Calu3 (cell line): ENCODE measurements around the gene ATG101. TPM values are rescaled to one million over a fixed set of nuclear protein-coding genes. Genes with fewer than 3 reads are reported as not detected.
"Not testable (repeated sequence)": the region's sequence is repeated elsewhere in the genome, so short reads cannot be mapped to it uniquely, and the experiment has no call there.

Source experiments
- BruUV-seq: library from RNA; stranded (reverse); fragments of 400-500 nt; replicated peaks from 2 replicates; lab custom pipeline; 2021; lab: Mats Ljungman, UMichigan
- CTCF ChIA-PET: fragments of 300-600 bp; sonication (Branson Sonifier 250); formaldehyde crosslinking; loops from one replicate; lab custom pipeline; 2022; ENCODE audit warnings: antibody characterized with exemption; lab: Charles Lee
- DNase-seq: peaks from one replicate; pipeline ENCODE4 v3.0.0; 2022
- H3K27ac Mint-ChIP-seq: one replicate; pipeline ENCODE4 v1.8.0; 2022; ENCODE audit warnings: mixed read lengths; ENCODE audit not compliant: unreplicated experiment
- H3K27me3 Mint-ChIP-seq: one replicate; pipeline ENCODE4 v1.8.0; 2022; ENCODE audit warnings: mixed read lengths; ENCODE audit not compliant: unreplicated experiment
- H3K36me3 Mint-ChIP-seq: one replicate; pipeline ENCODE4 v1.8.0; 2022; ENCODE audit warnings: mild to moderate bottlenecking, moderate library complexity, mixed read lengths; ENCODE audit not compliant: insufficient read depth, unreplicated experiment
- H3K4me1 Mint-ChIP-seq: one replicate; pipeline ENCODE4 v1.8.0; 2022; ENCODE audit warnings: mild to moderate bottlenecking, low read depth, mixed read lengths; ENCODE audit not compliant: unreplicated experiment
- H3K4me3 Mint-ChIP-seq: one replicate; pipeline ENCODE4 v1.8.0; 2022; ENCODE audit warnings: mild to moderate bottlenecking, low read depth, moderate library complexity, mixed read lengths; ENCODE audit not compliant: unreplicated experiment
- H3K9me3 Mint-ChIP-seq: one replicate; pipeline ENCODE4 v1.8.0; 2022; ENCODE audit warnings: low read depth, mixed read lengths; ENCODE audit not compliant: unreplicated experiment
- CTCF ChIP-seq: fragments of 200-600 bp; IDR thresholded peaks from one replicate; pipeline ENCODE4 v1.8.0; 2022; ENCODE audit warnings: antibody characterized with exemption; ENCODE audit not compliant: unreplicated experiment
- intact Hi-C: fragments of 100-400 bp; cut with micrococcal nuclease; formaldehyde crosslinking; loops from one replicate; pipeline ENCODE4 v1.10.0; 2022; ENCODE audit not compliant: unreplicated experiment
- total RNA-seq: library from RNA; stranded (reverse); gene quantifications from 2 replicates; pipeline ENCODE4 v1.2.3, GENCODE V29; 2022

Gene ATG101
- total RNA-seq, 1 experiment from 2014 or later: 32.8 TPM

- Mint-ChIP-seq H3K4me3 (no peak overlapping the region), H3K4me1 (no peaks in the 10 kb centered on the region), H3K27me3 (peaks cover 74% of the 10 kb centered on the region), H3K9me3 (no peaks in the 10 kb centered on the region), H3K36me3 (no peaks in the 10 kb centered on the region), H3K27ac (no peak overlapping the region)
- intact Hi-C loops: no loop called here
- CTCF ChIA-PET: no interaction called here
- no TSS peak for BruUV-seq
- no peak for TF ChIP-seq CTCF
- DNase-seq: no peak
Measured at GRCh38 chr12:52091869-52092268, 22.1 kb downstream of the ATG101 start.

DNA sequence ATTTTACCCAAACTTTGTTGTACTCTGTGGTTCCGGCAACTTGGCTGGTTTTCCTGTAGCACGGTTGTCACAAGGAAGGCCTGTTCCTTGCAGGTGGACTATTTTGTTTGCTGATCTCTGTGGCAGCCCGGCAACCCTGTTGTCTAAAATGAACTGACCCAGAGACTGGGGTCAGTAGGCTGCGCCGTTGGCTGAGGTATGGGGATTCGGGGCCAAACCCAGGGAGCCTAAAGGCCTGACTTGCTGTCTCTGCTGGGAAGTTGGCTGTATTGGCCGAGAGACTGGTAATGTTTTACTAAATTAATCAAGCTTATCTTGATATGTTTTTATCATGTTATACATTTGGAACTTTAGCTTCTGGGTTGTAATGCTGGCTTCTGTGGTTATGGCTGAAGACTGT, 23.6 kb downstream of the ATG101 start:
- intact Hi-C loops: no loop called here
- no peak for DNase-seq
- Mint-ChIP-seq H3K4me3 (no peak overlapping the region), H3K4me1 (no peaks in the 10 kb centered on the region), H3K27me3 (peaks cover 71% of the 10 kb centered on the region), H3K36me3 (no peaks in the 10 kb centered on the region), H3K9me3 (no peaks in the 10 kb centered on the region), H3K27ac (no peak overlapping the region)
- TF ChIP-seq CTCF: no peak
- CTCF ChIA-PET: interaction anchor here (1.0 to 1.1 kb wide), 2 partner anchors 31 to 68 kb away, joined by 3 to 7 read pairs; no protein-coding TSS in a partner anchor
- BruUV-seq: no TSS peak

DNA sequence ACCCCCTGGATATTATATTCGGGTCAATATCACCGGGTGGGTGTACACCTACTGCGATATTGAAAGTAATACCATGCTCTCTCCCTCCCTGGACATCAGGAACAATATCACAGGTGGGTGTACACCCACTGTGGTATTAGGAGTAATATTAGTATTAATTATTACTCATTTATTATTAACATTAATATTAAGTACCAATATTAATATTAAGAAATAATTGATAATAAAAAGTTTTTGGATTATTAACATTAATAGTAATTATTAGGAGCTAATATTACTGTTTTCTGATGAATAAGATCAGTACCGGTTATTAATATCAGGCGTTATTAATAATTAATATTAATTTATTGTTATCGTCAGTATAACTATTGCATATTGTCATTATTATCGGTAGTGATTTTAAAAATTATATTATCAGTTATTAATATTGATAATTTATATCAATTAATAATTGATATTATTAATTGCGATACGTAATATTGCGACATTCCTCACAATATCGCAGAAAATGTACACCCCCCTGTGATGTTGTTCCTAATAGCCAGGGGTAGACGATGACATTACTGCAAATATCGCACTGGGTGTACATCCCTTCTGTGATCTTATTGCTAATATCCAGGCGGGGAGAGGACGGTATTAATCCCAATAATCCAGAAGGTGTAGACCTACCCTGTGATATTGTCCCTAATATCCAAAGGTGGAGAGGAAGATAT, 26.7 kb downstream of the ATG101 start:
- Mint-ChIP-seq H3K4me3 (no peak overlapping the region), H3K27ac (no peak overlapping the region), H3K9me3 (no peaks in the 10 kb centered on the region), H3K4me1 (no peaks in the 10 kb centered on the region), H3K36me3 (no peaks in the 10 kb centered on the region), H3K27me3 (peaks cover 54% of the 10 kb centered on the region)
- CTCF ChIA-PET: no interaction called here
- no peak for DNase-seq
- BruUV-seq: no TSS peak
- intact Hi-C loops: no loop called here
- TF ChIP-seq CTCF: no peak

- Mint-ChIP-seq H3K36me3 (no peaks in the 10 kb centered on the region), H3K27ac (no peak overlapping the region), H3K4me3 (no peak overlapping the region), H3K27me3 (peaks cover 54% of the 10 kb centered on the region), H3K4me1 (no peaks in the 10 kb centered on the region), H3K9me3 (no peaks in the 10 kb centered on the region)
- DNase-seq: no peak
- intact Hi-C loops: no loop called here
- BruUV-seq: no TSS peak
- TF ChIP-seq CTCF: no peak
- CTCF ChIA-PET: no interaction called here
Measured at GRCh38 chr12:52097045-52097666, 27.4 kb downstream of the ATG101 start.

DNA sequence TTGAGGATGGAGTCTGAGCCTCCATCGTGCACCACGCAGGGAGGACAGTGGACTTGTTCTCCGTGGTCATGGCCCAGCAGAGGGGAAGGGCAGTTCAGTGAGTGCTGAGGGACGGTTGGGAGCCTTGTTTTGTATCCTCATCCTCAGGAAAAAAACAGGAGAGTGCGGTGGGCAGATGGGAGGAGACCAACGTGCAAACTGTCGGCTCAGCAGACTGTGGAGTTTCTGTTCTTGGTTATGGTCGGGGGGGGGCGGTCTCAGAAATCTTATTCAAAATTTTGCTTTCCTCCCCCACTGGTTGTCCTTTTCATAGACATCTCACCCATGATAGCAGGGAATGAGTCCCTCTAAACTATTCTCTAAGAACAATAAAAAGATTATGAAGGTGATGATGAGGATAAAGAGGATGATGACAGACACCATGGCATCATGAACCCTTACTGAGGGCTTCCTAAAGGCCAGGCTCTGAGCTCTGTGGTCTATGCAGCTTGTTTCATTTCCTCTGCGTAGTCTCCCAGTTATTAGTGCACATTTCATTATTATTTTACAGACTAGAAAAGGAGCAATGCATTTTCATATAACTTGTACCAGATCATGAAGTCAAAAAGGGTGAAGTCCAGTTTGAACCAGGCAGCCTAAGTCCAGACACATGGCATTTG, 34.8 kb downstream of the ATG101 start:
- not testable (repeated sequence) for DNase-seq
- H3K27me3 Mint-ChIP-seq: peaks cover 49% of the 10 kb centered on the region

More for the DNA sequence above, 34.8 kb downstream of the ATG101 start:
- intact Hi-C loops, BruUV-seq, H3K27ac Mint-ChIP-seq, H3K4me3 Mint-ChIP-seq, H3K9me3 Mint-ChIP-seq, H3K36me3 Mint-ChIP-seq, H3K4me1 Mint-ChIP-seq: not testable (repeated sequence)
- CTCF ChIA-PET: interaction anchor here (1.7 kb wide), 1 partner anchor 79 kb away, joined by 4 read pairs; no protein-coding TSS in a partner anchor
